K562 (cell line): ENCODE results near the gene PHF20. TPM values are rescaled to one million over a fixed set of nuclear protein-coding genes. Genes with fewer than 3 reads are reported as not detected.

ENCODE experiments used
- BRD9 ChIP-seq: fragments of 450-650 bp; IDR thresholded peaks from 2 replicates; pipeline ENCODE4 v1.6.1; 2018; ENCODE audit warnings: low read depth; ENCODE audit not compliant: partially characterized antibody
- FOXO4 ChIP-seq: fragments of 450-650 bp; formaldehyde crosslinking; IDR thresholded peaks from 2 replicates; pipeline ENCODE4 v1.4.0; 2020; ENCODE audit warnings: mild to moderate bottlenecking, moderate library complexity
- HDAC8 ChIP-seq: fragments of 450-650 bp; IDR thresholded peaks from 2 replicates; pipeline ENCODE4 v1.6.1; 2016; ENCODE audit warnings: mild to moderate bottlenecking, missing genetic modification characterization, moderate library complexity, missing compliant biosample characterization
- KDM2B ChIP-seq: fragments of 250-450 bp; sonication (Bioruptor Pico); IDR thresholded peaks from 2 replicates; pipeline ENCODE4 v1.8.0; 2021; ENCODE audit warnings: mild to moderate bottlenecking, moderate library complexity
- L3MBTL2 ChIP-seq: fragments of 450-650 bp; IDR thresholded peaks from 2 replicates; pipeline ENCODE4 v1.6.1; 2016; ENCODE audit warnings: mild to moderate bottlenecking, moderate library complexity
- MTA2 ChIP-seq: fragments of 450-650 bp; IDR thresholded peaks from 2 replicates; pipeline ENCODE4 v1.6.1; 2016; ENCODE audit warnings: low read depth
- NCOA1 ChIP-seq: fragments of 450-650 bp; IDR thresholded peaks from 2 replicates; pipeline ENCODE4 v1.6.1; 2016; ENCODE audit warnings: low read depth
- NONO ChIP-seq, 2 experiments: fragments of 200-400 bp in 1 of 2; fragments of 450-650 bp in 1 of 2; formaldehyde crosslinking in 1 of 2; IDR thresholded peaks; 2 replicates each; pipeline ENCODE4 v1.6.1; 2017; ENCODE audit warnings: low read depth in 2 of 2, mild to moderate bottlenecking in 2 of 2, moderate library complexity in 2 of 2, low read length in 1 of 2
- NUFIP1 ChIP-seq: fragments of 450-650 bp; IDR thresholded peaks from 2 replicates; pipeline ENCODE4 v1.6.1; 2018; ENCODE audit not compliant: partially characterized antibody
- POLR2B ChIP-seq: fragments of 450-650 bp; IDR thresholded peaks from 2 replicates; pipeline ENCODE4 v1.6.1; 2018; ENCODE audit warnings: low read depth; ENCODE audit not compliant: partially characterized antibody
- POLR2H ChIP-seq: IDR thresholded peaks from 2 replicates; pipeline ENCODE4 v1.6.1; 2016; ENCODE audit warnings: missing genetic modification characterization, low read depth, mild to moderate bottlenecking, control low read depth, missing compliant biosample characterization, moderate library complexity
- RUNX1 ChIP-seq: sonication (generic); IDR thresholded peaks from 2 replicates; pipeline ENCODE4 v1.6.1; 2016; ENCODE audit warnings: antibody characterized with exemption, low read depth
- SRF ChIP-seq, 2 experiments: fragments of 250-450, 450-650 bp in 1 of 2; sonication (Bioruptor Pico) in 1 of 2; sonication (generic) in 1 of 2; formaldehyde crosslinking; IDR thresholded peaks; 2 replicates each; pipeline versions ENCODE4 v1.5.0 to v1.5.1; 2020 to 2022; ENCODE audit warnings: mild to moderate bottlenecking in 1 of 2, missing genetic modification reagents in 1 of 2
- STAT6 ChIP-seq: sonication (generic); formaldehyde crosslinking; IDR thresholded peaks from 2 replicates; pipeline ENCODE4 v1.8.1; 2023; ENCODE audit warnings: mild to moderate bottlenecking, missing genetic modification reagents
- TCF7L2 ChIP-seq: fragments of 150-350 bp; IDR thresholded peaks from 2 replicates; pipeline ENCODE4 v1.6.1; 2016; ENCODE audit warnings: low read depth, mild to moderate bottlenecking, low read length, moderate library complexity
- TRIM28 ChIP-seq: fragments of 450-650 bp; IDR thresholded peaks from 2 replicates; pipeline ENCODE4 v1.6.1; 2017
- ZMIZ1 ChIP-seq, 2 experiments: fragments of 150-350 bp in 1 of 2; IDR thresholded peaks; 2 replicates each; pipeline ENCODE4 v1.6.1; 2012 to 2016; ENCODE audit warnings: low read depth in 2 of 2, low read length in 2 of 2, mild to moderate bottlenecking in 1 of 2, moderate library complexity in 1 of 2
- ZNF197 ChIP-seq: fragments of 200-800 bp; sonication (Bioruptor generic); IDR thresholded peaks from 2 replicates; pipeline ENCODE4 v1.6.1; 2016; ENCODE audit warnings: low read depth, missing genetic modification characterization, missing compliant biosample characterization
- ZNF263 ChIP-seq: sonication (generic); formaldehyde crosslinking; IDR thresholded peaks from 2 replicates; pipeline ENCODE4 v1.8.0; 2022; ENCODE audit warnings: mild to moderate bottlenecking, missing genetic modification reagents, borderline replicate concordance
- ZNF408 ChIP-seq: fragments of 250-450 bp; sonication (Bioruptor Pico); IDR thresholded peaks from 2 replicates; pipeline ENCODE4 v1.4.0; 2020; ENCODE audit warnings: low read depth, mild to moderate bottlenecking, moderate library complexity
- ZNF561 ChIP-seq: fragments of 450-650 bp; formaldehyde crosslinking; conservative IDR thresholded peaks from 2 replicates; pipeline ENCODE4 v1.4.0; 2020; ENCODE audit warnings: mild to moderate bottlenecking, moderate library complexity
- polyA plus RNA-seq, 8 experiments: library from polyadenylated mRNA; depleted of rRNA in 4 of 8; stranded (reverse) in 5 of 8; unstranded in 3 of 8; fragments of >200 nt; fragmentation: Nextera tagmentation in 2 of 8; fragmentation: Illumina TruSeq in 1 of 8; extraction: Ambion mirVana in 2 of 8; extraction: Trizol in 1 of 8; gene quantifications; 2 replicates each; pipeline versions ENCODE4 v1.2.1 to v1.2.3, GENCODE V29; 2011 to 2014; ENCODE audit warnings: inconsistent platforms in 1 of 8, missing spikeins in 1 of 8
- total RNA-seq, 7 experiments: library from RNA; depleted of rRNA in 6 of 7; stranded (reverse); fragments of >200 nt in 6 of 7; fragmentation: Illumina TruSeq in 2 of 7; extraction: Trizol in 2 of 7; gene quantifications; 2 replicates each; pipeline versions ENCODE4 v1.2.1 to v1.2.3, GENCODE V29; 2011 to 2021; ENCODE audit warnings: low replicate concordance in 1 of 7

PHF20 gene
- total and polyA plus RNA-seq, 9 of the 15 experiments (the other 6 are each of a cell fraction or from before 2014, with no cell fraction given), result 49.9 to 196 (median 70.7) TPM

GRCh38 chr20:35954200-35954906 is 182.5 kb downstream of the PHF20 start, which contains the start of gene SCAND1 (continued):
- no peak; the same call in 1 of the 2 replicates for TF ChIP-seq ZNF197
- peak; percentile 27 to 55; a peak in 2 of 4 replicates for TF ChIP-seq ZMIZ1 (IDR thresholded peaks at IDR 0.05; ENCODE audit: low read depth in 2 of 2, low read length in 2 of 2)
- peak; percentile 56 for TF ChIP-seq NUFIP1
- peak; percentile 97 for TF ChIP-seq L3MBTL2
- peak in 1 of 2 experiments; percentile 82; a peak in 2 of 4 replicates for TF ChIP-seq SRF (CRISPR knock-in tag; IDR thresholded peaks at IDR 0.05)
- no peak for TF ChIP-seq ZNF408 (CRISPR knock-in tag)
- no peak for TF ChIP-seq BRD9
- no peak; the same call in 1 of the 2 replicates for TF ChIP-seq TRIM28
- peak; percentile 97 for TF ChIP-seq NCOA1
- TF ChIP-seq ZNF263, result peak; percentile 89
- TF ChIP-seq POLR2H (tag), result peak; percentile 82
- no peak for TF ChIP-seq FOXO4
- no peak for TF ChIP-seq STAT6
- TF ChIP-seq KDM2B, result peak; percentile 68; the same call in 1 of the 2 replicates
- no peak for TF ChIP-seq HDAC8
- peak in 1 of 2 experiments; percentile 93; a peak in 2 of 4 replicates for TF ChIP-seq NONO (IDR thresholded peaks at IDR 0.05; ENCODE audit: low read depth in 2 of 2, low read length in 1 of 2)
- peak; percentile 72 for TF ChIP-seq POLR2B
- no peak; the same call in 1 of the 2 replicates for TF ChIP-seq TCF7L2
- no peak for TF ChIP-seq ZNF561 (CRISPR knock-in tag)
- 0 out of 2 replicates have a peak, but pooled peaks have one; percentile 15 for TF ChIP-seq MTA2
- no peak for TF ChIP-seq RUNX1
